ENCODE measurements around the gene CCDC80.
A peak's percentile ranks its signal among the peaks of the same experiment; 100 is the strongest.

The CCDC80 gene

GRCh38 chr3:112685956-112686799 is 45.2 kb upstream of the CCDC80 start:
- H3K27ac ChIP-seq = no peak overlapping the region
- no peaks in the 10 kb centered on the region for H3K36me3 ChIP-seq
- H3K4me1 ChIP-seq = peaks cover 0 to 15% (median 9%) of the 10 kb centered on the region in 10 experiments; a peak in 13 of 20 replicates
- H3K4me2 ChIP-seq = no peak overlapping the region
- H3K4me3 ChIP-seq = no peak overlapping the region
- no peaks in the 10 kb centered on the region for H3K27me3 ChIP-seq
- H4K20me1 ChIP-seq = no peaks in the 10 kb centered on the region
- no peaks in the 10 kb centered on the region for H3K9me3 ChIP-seq (replicated peaks in 1 of 11)
- no peak for TF ChIP-seq Cebpa-rat (IDR thresholded peaks at IDR 0.05)
- H3K9ac ChIP-seq = no peak overlapping the region

DNA sequence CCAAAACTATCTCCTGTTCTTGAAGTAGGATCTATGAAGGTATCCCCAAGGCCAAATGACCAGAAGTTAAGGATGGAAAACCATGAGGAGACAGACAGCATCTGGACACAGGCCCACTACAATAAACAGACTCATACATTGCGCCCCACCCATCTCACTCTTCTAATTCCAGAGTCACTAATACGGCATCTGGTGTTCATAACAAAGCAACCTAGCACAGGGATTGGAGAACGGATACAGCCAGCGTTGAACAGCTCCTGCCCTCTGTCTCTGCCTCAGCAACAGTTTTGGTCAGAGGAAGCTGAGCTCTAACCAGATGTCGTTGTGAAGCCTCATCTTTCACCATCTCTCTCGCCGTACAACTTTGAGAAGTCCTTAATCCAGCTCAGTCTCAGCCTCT is 44.5 kb upstream of the CCDC80 start:
- Histone ChIP-seq H3K27ac (no peak overlapping the region), H3K27me3 (no peaks in the 10 kb centered on the region)
- TF ChIP-seq Cebpa-rat (IDR thresholded peaks at IDR 0.05) = no peak

DNA sequence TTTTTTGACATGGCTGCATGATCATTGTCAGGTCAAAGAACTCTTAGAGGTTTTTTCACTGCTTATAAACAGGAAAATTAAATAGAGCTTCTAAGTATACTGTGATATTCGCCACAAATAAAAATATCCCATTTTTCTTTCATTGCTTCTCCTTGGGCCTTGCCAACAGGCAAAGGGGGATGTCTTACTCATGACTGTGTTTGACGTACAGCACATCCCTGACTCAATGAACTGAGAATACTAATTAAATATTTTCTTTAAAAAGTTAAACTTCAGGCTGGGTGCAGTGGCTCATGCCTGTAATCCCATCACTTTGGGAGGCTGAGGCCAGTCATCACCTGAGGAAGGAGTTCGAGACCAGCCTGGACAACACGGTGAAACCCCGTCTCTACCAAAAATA is 41.4 kb upstream of the CCDC80 start:
- Histone ChIP-seq H4K20me1 (0 out of 22 replicates have a peak, but pooled peaks cover 0 to under 1% (median 0%) of the 10 kb centered on the region in 11 experiments), H3K4me2 (peak overlapping the region in 4 of 11 experiments; percentile 25 to 60 (median 48); a peak in 8 of 22 replicates), H3K9ac (no peak overlapping the region), H3K4me1 (peaks cover 0 to 28% (median 5%) of the 10 kb centered on the region in 10 experiments; a peak in 15 of 20 replicates), H3K9me3 (replicated peaks in 1 of 11) (no peaks in the 10 kb centered on the region), H3K27me3 (no peaks in the 10 kb centered on the region), H3K4me3 (no peak overlapping the region), H3K36me3 (no peaks in the 10 kb centered on the region), H3K27ac (no peak overlapping the region)
- no peak for TF ChIP-seq Cebpa-rat (IDR thresholded peaks at IDR 0.05)

More for the DNA sequence above, 44.5 kb upstream of the CCDC80 start:
- Histone ChIP-seq H3K9ac (no peak overlapping the region), H3K4me2 (no peak overlapping the region), H4K20me1 (no peaks in the 10 kb centered on the region), H3K36me3 (no peaks in the 10 kb centered on the region), H3K4me1 (peaks cover 0 to 15% (median 9%) of the 10 kb centered on the region in 10 experiments; a peak in 13 of 20 replicates), H3K9me3 (replicated peaks in 1 of 11) (no peaks in the 10 kb centered on the region), H3K4me3 (no peak overlapping the region)

DNA sequence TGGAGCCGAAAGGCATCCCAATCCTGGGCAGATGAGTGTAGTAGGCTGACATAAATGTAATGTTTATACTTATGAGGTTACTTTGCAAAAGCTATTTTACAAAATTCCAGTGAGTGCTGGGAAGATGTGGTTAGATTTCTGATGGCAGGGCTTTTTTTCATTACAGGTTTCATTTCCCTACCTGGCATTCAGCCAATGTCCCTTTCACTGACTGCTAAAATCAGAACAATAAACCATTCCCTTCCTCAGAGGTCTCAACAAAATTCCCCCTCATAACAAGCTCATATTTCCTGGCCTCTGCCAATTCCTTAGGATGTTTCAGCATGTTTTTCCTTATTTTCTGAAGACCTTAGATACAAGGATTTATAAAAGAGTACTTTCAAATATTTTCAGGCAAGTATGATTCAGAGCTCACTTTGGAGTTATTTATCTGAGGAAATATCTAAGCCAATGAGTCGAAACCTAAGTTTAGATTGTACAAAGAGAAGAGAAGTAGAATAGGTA is 40.9 kb upstream of the CCDC80 start:
- Histone ChIP-seq H3K9ac (no peak overlapping the region), H3K4me1 (peaks cover 0 to 33% (median 10%) of the 10 kb centered on the region in 10 experiments; a peak in 16 of 20 replicates), H3K9me3 (replicated peaks in 1 of 11) (no peaks in the 10 kb centered on the region), H3K27ac (no peak overlapping the region), H3K4me3 (no peak overlapping the region), H4K20me1 (peaks cover 0 to 6% (median 0%) of the 10 kb centered on the region in 11 experiments; a peak in 1 of 22 replicates), H3K4me2 (peak overlapping the region in 6 of 11 experiments; percentile 3 to 60 (median 36); a peak in 10 of 22 replicates), H3K27me3 (no peaks in the 10 kb centered on the region), H3K36me3 (no peaks in the 10 kb centered on the region)
- TF ChIP-seq Cebpa-rat (IDR thresholded peaks at IDR 0.05) = no peak

DNA sequence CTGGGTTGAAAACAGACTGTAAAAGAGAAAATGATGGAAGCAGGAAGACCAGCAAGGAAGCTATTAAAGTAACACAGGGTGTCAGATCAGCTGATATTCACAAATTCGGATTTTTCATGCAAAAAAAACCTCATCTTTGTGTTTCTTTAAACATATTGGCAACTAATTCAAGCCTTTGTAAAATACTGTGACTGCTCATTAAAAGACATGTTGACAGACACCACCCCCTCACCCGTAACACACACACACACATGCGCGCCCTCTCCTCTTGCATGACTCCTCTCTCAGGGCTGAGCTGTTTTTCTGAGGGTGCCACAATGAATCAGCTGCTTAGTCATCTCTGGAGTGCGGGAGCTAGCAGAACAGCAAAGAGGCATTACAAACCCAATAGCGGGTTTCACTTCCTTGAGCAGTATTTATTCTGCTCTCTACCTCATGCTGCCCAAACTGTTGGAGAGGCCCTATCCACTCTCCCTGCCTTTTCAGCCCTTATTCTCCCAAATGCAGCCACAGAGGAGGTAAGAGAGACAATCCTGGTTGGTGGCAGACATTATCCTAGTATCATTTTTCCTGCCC is 35.8 kb upstream of the CCDC80 start:
- peak overlapping the region in 10 of 11 experiments; percentile 30 to 85 (median 62); a peak in 20 of 22 replicates for H3K4me2 ChIP-seq
- no peaks in the 10 kb centered on the region for H3K9me3 ChIP-seq (replicated peaks in 1 of 11)
- peak in 1 of 11 experiments; percentile 20; a peak in 2 of 22 replicates for TF ChIP-seq Cebpa-rat (IDR thresholded peaks at IDR 0.05)
- no peaks in the 10 kb centered on the region for H3K27me3 ChIP-seq
- peaks cover 11 to 49% (median 26%) of the 10 kb centered on the region in 10 experiments for H3K4me1 ChIP-seq
- peak overlapping the region in 9 of 11 experiments; percentile 15 to 70 (median 27); a peak in 11 of 22 replicates for H3K27ac ChIP-seq
- H3K9ac ChIP-seq = peak overlapping the region in 3 of 11 experiments; percentile 30 to 42 (median 39); a peak in 4 of 22 replicates
- H4K20me1 ChIP-seq = peaks cover 0 to 6% (median 0%) of the 10 kb centered on the region in 11 experiments; a peak in 1 of 22 replicates
- H3K4me3 ChIP-seq = peak overlapping the region in 1 of 10 experiments; percentile 34; a peak in 2 of 20 replicates
- no peaks in the 10 kb centered on the region for H3K36me3 ChIP-seq

DNA sequence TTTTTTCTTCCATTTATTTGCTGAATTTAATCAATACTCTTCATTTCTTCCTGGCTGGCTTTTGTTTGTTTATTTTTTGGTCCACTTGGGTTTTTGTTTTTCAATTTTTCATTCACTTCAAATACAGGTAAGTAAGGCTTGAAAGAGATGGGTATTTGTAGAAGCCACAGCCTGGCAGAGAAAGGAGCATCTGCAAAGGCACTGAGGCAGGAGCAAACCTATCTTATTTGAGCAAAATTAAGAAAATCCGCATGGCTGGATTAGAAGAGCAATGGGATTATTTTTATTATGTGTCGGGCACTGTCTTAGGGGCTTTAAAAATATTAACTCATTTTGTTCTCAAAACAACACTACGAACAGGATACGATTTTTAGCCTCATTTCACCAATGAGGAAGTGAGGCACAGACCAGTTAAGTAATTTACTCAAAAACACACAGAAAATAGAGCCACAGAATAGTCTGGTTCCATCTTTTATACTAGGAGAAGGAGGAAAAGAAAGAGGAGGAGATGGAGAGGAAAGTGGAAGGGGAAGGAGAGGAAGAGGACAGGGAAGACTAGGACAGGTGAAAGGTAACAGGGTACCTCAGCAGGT is 35.1 kb upstream of the CCDC80 start:
- Histone ChIP-seq H3K27me3 (no peaks in the 10 kb centered on the region), H3K9me3 (replicated peaks in 1 of 11) (no peaks in the 10 kb centered on the region), H3K4me3 (peak overlapping the region in 1 of 10 experiments; percentile 34; a peak in 2 of 20 replicates), H4K20me1 (peaks cover 0 to 6% (median 0%) of the 10 kb centered on the region in 11 experiments; a peak in 1 of 22 replicates), H3K9ac (peak overlapping the region in 3 of 11 experiments; percentile 30 to 42 (median 39); a peak in 4 of 22 replicates), H3K4me1 (peaks cover 11 to 45% (median 25%) of the 10 kb centered on the region in 10 experiments), H3K27ac (peak overlapping the region in 9 of 11 experiments; percentile 15 to 70 (median 26); a peak in 10 of 22 replicates), H3K36me3 (no peaks in the 10 kb centered on the region), H3K4me2 (peak overlapping the region in 10 of 11 experiments; percentile 30 to 85 (median 62); a peak in 19 of 22 replicates)
- TF ChIP-seq Cebpa-rat (IDR thresholded peaks at IDR 0.05) = no peak

GRCh38 chr3:112675349-112675748 is 34.4 kb upstream of the CCDC80 start:
- H3K4me1 ChIP-seq = peaks cover 11 to 45% (median 25%) of the 10 kb centered on the region in 10 experiments
- H3K9ac ChIP-seq = no peak overlapping the region
- no peaks in the 10 kb centered on the region for H3K36me3 ChIP-seq
- H4K20me1 ChIP-seq = peaks cover 0 to 6% (median 0%) of the 10 kb centered on the region in 11 experiments; a peak in 1 of 22 replicates
- H3K27ac ChIP-seq = no peak overlapping the region
- H3K4me2 ChIP-seq = no peak overlapping the region
- no peaks in the 10 kb centered on the region for H3K9me3 ChIP-seq (replicated peaks in 1 of 11)
- H3K4me3 ChIP-seq = no peak overlapping the region
- TF ChIP-seq Cebpa-rat (IDR thresholded peaks at IDR 0.05) = no peak
- H3K27me3 ChIP-seq = no peaks in the 10 kb centered on the region

DNA sequence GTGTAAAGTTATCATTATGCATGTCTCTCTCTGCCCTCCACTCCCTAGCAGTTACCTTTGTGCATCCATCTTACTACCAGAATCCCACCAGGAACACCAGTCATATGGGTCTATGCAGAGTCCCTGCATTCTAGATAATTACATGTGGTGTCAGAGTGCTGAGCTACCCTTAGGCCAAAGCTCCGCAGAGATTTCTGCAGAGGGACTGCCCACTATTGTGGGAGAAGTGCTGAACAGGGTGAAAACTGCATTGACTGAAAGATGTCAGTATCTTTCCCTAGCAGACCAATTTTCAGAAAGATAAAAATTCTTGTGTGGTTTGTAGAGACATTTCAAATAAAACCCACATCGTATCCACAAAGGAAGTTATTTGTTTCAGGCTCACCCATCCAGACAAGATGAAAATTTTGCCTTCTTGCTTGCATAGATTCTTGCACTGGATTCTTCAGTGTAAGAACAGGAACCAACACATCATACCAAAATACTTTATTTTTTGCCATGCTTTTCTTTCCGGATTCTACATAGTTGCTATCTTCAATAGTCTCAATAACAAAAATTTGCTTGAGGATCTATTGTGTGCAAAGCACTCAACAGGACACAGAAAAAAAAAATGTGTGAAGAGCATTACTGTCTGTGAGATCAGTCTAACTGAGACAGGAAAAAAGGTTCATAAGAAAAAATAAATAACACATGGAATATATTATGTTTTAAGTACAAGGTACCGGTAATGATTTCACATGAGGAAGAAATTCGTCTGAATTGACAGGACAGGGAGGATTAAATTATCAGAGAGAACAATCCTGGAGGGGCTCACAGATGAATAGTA is 32.0 kb upstream of the CCDC80 start:
- no peak for TF ChIP-seq Cebpa-rat (IDR thresholded peaks at IDR 0.05)
- H3K9me3 ChIP-seq (replicated peaks in 1 of 11) = no peaks in the 10 kb centered on the region
- peak overlapping the region; percentile 4 to 57 (median 38); a peak in 12 of 22 replicates for H3K4me2 ChIP-seq
- peaks cover 11 to 39% (median 25%) of the 10 kb centered on the region in 10 experiments for H3K4me1 ChIP-seq
- H4K20me1 ChIP-seq = peaks cover 0 to 6% (median 0%) of the 10 kb centered on the region in 11 experiments; a peak in 1 of 22 replicates
- no peak overlapping the region for H3K4me3 ChIP-seq
- no peak overlapping the region for H3K9ac ChIP-seq
- no peaks in the 10 kb centered on the region for H3K27me3 ChIP-seq
- no peak overlapping the region for H3K27ac ChIP-seq
- H3K36me3 ChIP-seq = no peaks in the 10 kb centered on the region

Measured in BLaER1 treated with 17β-estradiol and CSF1 and Interleukin-3, amounts not matched to agents 10 nM and 100 nM (cell line).